ENCODE measurements around the gene TARS1. TPM values are rescaled to one million over a fixed set of nuclear protein-coding genes. Genes with fewer than 3 reads are reported as not detected.

TARS1 gene
- total RNA-seq, 1 donor from 2014 or later, result 163 TPM

DNA sequence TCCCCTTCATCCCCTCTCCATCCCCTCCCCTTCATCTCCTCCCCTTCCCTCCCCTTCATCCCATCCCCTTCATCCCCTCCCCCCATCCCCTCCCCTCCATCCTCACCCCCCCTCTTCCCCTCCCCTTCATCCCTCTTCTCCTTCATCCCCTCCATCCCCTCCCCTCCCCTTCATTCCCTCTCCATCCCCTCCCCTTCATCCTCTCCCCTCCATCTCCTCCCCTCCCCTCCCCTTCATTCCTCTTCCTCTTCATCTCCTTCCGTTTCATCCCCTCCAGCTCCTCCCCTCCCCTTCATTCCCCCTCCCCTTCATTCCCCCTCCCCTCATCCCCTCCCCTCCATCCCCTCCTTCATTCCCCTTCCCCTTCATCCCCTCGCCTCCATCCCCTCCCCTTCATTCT, 40.1 kb downstream of the TARS1 start:
- no peaks in the 10 kb centered on the region for H3K27me3 Mint-ChIP-seq (ENCODE audit: unreplicated experiment)
- peaks cover 14% of the 10 kb centered on the region for H3K4me1 Mint-ChIP-seq (ENCODE audit: unreplicated experiment)
- no peaks in the 10 kb centered on the region for H3K9me3 Mint-ChIP-seq (ENCODE audit: unreplicated experiment)
- no peak overlapping the region for H3K4me3 Mint-ChIP-seq (ENCODE audit: unreplicated experiment)
- peaks cover 11% of the 10 kb centered on the region for H3K36me3 Mint-ChIP-seq (ENCODE audit: low read depth, unreplicated experiment)
- no peak for DNase-seq (ENCODE audit: low spot score)
- no peak overlapping the region for H3K27ac Mint-ChIP-seq (ENCODE audit: unreplicated experiment)
- TF ChIP-seq, protein P1, sequence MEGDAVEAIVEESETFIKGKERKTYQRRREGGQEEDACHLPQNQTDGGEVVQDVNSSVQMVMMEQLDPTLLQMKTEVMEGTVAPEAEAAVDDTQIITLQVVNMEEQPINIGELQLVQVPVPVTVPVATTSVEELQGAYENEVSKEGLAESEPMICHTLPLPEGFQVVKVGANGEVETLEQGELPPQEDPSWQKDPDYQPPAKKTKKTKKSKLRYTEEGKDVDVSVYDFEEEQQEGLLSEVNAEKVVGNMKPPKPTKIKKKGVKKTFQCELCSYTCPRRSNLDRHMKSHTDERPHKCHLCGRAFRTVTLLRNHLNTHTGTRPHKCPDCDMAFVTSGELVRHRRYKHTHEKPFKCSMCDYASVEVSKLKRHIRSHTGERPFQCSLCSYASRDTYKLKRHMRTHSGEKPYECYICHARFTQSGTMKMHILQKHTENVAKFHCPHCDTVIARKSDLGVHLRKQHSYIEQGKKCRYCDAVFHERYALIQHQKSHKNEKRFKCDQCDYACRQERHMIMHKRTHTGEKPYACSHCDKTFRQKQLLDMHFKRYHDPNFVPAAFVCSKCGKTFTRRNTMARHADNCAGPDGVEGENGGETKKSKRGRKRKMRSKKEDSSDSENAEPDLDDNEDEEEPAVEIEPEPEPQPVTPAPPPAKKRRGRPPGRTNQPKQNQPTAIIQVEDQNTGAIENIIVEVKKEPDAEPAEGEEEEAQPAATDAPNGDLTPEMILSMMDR (IDR thresholded peaks at IDR 0.05; ENCODE audit: unreplicated experiment), result no peak

DNA sequence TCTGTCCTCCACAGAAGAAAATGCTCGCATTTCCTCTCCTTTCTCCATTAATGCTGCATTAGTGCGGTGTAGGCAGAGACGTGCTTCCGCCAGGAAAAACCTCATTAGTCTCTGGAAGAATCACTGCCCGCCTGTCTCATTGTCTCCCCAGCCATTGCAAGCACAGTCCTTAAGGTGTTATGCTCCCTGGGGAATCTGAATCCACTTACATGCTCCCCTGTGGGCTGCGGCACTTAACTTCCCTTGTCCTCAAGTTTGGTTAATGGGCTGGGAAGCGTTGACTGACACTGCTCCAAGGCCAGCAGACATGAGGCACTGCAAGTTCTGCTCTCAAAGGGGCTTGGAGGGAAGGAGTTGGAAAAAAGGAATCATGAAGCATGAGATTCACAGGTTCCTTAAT, 41.6 kb downstream of the TARS1 start:
- no peak for DNase-seq (ENCODE audit: low spot score)
- Mint-ChIP-seq H3K4me1 (ENCODE audit: unreplicated experiment) (peaks cover 14% of the 10 kb centered on the region), H3K4me3 (ENCODE audit: unreplicated experiment) (no peak overlapping the region), H3K27me3 (ENCODE audit: unreplicated experiment) (no peaks in the 10 kb centered on the region), H3K27ac (ENCODE audit: unreplicated experiment) (peak overlapping the region; percentile 57), H3K36me3 (ENCODE audit: low read depth, unreplicated experiment) (peaks cover under 1% of the 10 kb centered on the region), H3K9me3 (ENCODE audit: unreplicated experiment) (no peaks in the 10 kb centered on the region)
- TF ChIP-seq, protein P1 (IDR thresholded peaks at IDR 0.05; ENCODE audit: unreplicated experiment), result no peak

DNA sequence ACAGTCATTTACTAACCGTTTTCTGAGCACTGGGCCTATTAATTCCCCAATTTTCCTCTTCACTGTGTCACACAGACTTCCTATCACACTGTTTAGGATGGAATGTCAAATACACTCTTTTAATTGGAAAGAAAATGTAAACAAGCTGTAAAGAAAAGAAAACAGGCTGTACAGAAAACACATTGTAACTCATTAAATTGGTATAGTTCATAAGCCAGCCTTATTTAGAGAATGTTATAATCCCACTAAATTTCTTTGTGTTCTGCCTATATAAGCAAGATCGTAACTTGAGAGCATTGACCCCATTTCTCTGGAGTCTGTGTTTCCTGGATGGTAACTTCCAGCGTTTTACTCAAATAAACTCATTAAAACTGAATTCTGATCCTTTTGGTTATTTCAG, 46.5 kb downstream of the TARS1 start:
- no peak for DNase-seq (ENCODE audit: low spot score)
- Mint-ChIP-seq H3K4me1 (ENCODE audit: unreplicated experiment) (peaks cover 13% of the 10 kb centered on the region), H3K27me3 (ENCODE audit: unreplicated experiment) (no peaks in the 10 kb centered on the region), H3K4me3 (ENCODE audit: unreplicated experiment) (no peak overlapping the region), H3K9me3 (ENCODE audit: unreplicated experiment) (no peaks in the 10 kb centered on the region), H3K36me3 (ENCODE audit: low read depth, unreplicated experiment) (no peaks in the 10 kb centered on the region), H3K27ac (ENCODE audit: unreplicated experiment) (no peak overlapping the region)
- TF ChIP-seq, protein P1 (IDR thresholded peaks at IDR 0.05; ENCODE audit: unreplicated experiment), result no peak

DNA sequence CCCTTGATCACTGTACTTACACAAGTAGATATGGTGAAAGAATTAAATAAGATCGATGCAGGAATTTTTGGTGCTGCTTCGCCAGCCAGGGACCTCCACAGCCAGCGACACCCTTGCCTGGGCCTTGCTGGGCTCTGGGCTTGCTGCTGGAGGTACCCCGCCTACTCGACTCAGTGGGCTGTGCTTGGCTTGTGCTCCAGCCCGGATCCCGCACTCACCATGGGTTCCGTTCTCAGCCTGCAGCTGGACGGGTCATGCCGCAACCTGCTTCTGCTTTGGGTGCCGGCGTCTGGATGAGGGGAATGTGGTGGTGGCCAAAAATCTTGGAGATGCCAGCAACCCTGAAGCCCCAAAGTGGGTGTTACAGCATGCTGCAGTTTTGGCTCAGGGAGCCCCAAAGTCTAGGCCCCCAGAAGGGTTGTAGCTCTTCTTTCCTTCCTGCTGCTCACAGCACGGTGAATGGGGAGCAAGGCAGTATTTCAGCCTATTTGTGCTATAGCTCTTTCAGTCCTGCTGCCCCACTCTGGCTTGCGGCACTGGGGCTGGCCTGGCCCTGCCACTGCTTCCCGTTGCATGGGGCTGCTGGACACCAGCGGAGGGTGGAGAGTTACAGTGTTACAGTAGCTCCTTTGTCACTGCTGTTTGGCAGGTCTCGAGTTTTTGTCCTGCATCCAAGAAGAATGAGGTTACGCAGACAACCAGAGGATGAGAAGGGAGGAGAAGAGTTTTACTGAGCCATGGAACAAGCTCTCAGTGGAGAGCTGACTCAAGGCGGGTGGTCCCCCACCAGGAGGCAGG, 48.0 kb downstream of the TARS1 start:
- no peak for DNase-seq (ENCODE audit: low spot score)
- no peak overlapping the region for H3K27ac Mint-ChIP-seq (ENCODE audit: unreplicated experiment)
- H3K4me3 Mint-ChIP-seq (ENCODE audit: unreplicated experiment), result no peak overlapping the region
- no peaks in the 10 kb centered on the region for H3K27me3 Mint-ChIP-seq (ENCODE audit: unreplicated experiment)
- H3K4me1 Mint-ChIP-seq (ENCODE audit: unreplicated experiment), result peaks cover 4% of the 10 kb centered on the region
- TF ChIP-seq, protein P1 (IDR thresholded peaks at IDR 0.05; ENCODE audit: unreplicated experiment), result no peak
- H3K36me3 Mint-ChIP-seq (ENCODE audit: low read depth, unreplicated experiment), result no peaks in the 10 kb centered on the region
- H3K9me3 Mint-ChIP-seq (ENCODE audit: unreplicated experiment), result no peaks in the 10 kb centered on the region

DNA sequence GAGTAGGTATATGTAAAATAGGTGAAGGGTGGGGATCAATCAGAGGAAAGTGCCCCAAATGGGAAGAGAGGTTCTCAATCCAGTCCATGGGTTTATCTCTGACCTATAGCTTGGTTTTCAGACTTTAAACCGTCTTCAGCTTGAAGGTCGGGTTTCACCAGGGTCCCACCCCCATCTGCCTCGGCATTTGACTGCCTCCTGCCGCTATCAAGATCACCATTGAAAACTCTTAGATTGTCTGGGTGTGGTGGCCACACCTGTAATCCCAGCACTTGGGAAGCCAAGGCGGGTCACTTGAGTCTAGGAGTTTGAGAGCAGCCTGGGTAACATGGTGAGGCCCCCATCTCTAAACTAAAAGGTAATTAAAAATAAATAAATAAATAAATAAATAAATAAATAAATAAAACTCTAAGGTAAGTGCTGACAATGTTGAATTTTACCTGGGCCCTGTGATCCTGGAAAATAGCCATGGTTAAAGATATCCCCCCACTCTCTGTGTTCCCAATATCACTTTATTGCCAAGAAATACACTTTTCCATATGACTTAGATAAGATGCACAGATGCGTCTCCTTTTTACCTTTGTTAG, 48.8 kb downstream of the TARS1 start:
- Mint-ChIP-seq H3K27ac (ENCODE audit: unreplicated experiment) (no peak overlapping the region), H3K4me3 (ENCODE audit: unreplicated experiment) (no peak overlapping the region), H3K9me3 (ENCODE audit: unreplicated experiment) (no peaks in the 10 kb centered on the region), H3K27me3 (ENCODE audit: unreplicated experiment) (no peaks in the 10 kb centered on the region), H3K36me3 (ENCODE audit: low read depth, unreplicated experiment) (no peaks in the 10 kb centered on the region), H3K4me1 (ENCODE audit: unreplicated experiment) (peaks cover 10% of the 10 kb centered on the region)
- TF ChIP-seq, protein P1 (IDR thresholded peaks at IDR 0.05; ENCODE audit: unreplicated experiment), result no peak
- DNase-seq (ENCODE audit: low spot score), result no peak
